Measurements from ENCODE around the gene FAM13C.
"Not testable (repeated sequence)": the region's sequence is repeated elsewhere in the genome, so short reads cannot be mapped to it uniquely, and the experiment has no call there.

Gene FAM13C

DNA sequence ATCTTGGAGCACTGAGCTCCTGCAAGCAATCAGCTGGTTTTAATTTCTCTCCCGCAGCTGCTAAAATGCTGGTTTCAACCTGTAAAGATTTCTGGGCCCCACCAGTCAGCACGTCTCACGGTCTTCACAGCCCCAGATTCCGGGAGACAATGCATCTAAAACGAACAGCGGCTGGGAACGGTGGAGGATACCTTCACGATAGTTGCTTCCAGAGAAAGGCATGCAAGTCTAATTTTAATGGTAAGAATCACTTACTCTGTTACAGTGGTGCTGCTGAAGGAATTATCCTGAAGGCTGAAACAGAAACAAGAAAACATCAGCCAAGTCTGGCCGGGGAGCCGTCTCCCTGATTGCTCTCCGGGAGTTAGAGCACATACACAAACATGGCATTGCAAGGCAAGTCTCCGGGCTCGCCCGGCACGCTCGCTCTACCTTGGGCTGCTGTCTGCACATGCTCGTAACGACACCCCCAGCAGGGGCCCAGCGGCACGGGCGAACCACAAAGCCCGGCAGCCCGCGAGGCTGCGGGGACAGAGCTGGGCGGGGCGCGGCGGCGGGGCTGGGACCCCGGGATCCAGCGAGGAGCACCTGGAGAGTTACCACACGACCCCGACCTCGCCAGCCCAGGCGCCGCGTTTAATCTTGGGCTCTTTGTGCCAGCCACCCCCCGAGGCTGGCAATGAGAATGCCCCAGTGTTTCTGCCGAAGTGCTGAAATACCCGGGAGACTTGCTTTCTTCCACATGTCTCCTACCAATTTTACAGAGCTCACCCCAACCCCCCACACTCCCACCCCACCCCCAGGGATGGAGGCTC, at the start of gene FAM13C:
Gene FAM13C (minus strand): TSS at position 406 of the 815 bp plus-strand sequence. CDS start 89 bp downstream, at position 317.
- DNase-seq, result peak; percentile 78

DNA sequence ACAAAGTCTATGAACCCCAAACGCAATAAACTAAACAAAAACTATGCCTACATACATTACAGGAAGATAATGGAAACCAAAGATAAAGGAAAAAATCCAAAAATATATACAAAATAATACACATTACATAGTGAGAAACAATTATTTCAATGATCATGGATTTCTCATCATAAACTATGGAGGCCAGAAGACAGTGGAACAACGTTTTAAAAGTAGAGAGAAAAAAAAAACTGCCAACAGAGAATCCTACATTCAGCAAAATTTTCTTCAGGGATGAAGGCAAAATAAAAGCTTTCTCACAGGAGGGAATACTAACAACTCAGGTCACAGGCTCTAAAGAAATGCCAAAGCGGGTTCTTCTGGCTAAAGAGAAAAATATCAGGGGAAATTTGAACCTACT, 42.9 kb upstream of the FAM13C start:
- no peak for DNase-seq

DNA sequence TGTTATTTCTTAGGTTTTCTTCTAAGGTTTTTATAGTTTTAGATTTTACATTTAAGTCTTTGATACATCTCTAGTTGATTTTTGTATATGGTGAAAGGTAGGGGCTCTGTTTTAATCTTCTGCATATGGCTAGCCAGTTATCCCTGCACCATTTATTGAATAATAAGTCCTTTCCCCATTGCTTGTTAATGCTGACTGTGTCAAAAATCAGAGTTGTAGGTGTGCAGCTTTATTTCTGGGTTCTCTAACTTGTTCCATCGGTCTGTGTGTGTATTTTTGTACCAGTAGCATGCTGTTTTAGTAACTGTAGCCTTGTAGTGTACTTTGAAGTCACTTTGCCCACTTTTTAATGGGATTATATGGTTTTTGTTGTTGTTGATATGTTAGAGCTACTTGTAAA, 37.9 kb upstream of the FAM13C start:
- no peak for DNase-seq

DNA sequence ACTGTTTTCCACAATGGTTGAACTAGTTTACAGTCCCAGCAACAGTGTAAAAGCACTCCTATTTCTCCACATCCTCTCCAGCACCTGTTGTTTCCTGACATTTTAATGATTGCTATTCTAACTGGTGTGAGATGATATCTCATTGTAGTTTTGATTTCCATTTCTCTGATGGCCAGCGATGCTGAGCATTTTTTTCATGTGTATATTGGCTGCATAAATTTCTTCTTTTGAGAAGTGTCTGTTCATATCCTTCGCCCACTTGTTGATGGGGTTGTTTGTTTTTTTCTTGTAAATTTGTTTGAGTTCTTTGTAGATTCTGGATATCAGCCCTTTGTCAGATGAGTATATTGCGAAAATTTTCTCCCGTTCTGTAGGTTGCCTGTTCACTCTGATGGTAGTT, 37.0 kb upstream of the FAM13C start:
- DNase-seq, result not testable (repeated sequence)

DNA sequence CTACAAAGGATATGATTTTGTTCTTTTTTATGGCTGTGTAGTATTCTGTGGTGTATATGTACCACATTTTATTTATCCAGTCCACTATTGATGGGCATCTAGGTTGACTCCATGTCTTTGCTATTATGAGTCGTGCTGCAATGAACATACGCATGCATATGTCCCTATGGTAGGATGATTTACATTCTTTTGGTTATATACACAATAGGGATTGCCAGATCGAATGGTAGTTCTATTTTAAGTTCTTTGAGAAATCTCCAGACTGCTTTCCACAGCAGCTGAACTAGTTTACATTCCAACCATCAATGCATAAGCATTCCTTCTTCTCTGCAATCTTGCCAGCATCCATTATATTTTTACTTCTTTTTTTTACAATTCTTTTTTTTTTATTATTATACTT, 35.6 kb upstream of the FAM13C start:
- DNase-seq, result no peak

DNA sequence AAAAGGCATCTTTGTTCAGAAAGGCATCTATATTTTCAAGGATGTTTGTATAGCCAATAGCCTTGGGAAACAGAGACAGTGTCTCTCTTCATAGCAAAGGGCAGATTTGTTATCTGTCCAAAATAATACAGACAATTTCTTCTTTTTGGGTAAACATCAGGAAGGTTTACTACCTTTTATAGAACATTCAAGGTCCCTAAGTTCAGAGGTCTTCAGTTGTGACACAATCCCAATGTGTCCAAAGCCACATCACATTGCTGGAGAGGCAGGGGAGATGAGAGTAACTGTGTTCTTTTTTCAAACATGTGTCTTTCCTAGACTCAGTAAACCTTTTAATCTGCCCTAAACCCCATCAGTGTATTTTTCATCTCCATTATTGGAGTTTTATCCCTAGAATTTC, 33.6 kb upstream of the FAM13C start:
- DNase-seq, result no peak

DNA sequence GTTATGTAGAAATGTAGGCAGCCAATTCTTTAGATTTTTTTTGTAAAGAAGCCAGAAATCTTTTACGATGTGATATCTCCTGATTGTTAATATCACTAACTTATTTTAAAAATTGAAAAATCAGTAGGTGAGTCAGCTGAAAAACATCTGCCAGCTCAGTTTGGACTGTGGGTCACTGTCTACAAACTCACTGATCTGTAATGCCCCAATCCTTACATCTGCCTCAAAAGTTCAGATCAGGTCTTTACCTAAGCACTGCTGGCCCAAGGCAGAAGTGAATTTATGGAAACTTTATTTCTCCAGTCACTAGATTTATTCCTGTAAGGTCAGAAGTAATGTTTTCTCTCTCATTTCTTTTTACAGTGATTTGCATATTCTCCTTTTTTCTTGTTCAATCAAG, 31.0 kb upstream of the FAM13C start:
- DNase-seq, result no peak

DNA sequence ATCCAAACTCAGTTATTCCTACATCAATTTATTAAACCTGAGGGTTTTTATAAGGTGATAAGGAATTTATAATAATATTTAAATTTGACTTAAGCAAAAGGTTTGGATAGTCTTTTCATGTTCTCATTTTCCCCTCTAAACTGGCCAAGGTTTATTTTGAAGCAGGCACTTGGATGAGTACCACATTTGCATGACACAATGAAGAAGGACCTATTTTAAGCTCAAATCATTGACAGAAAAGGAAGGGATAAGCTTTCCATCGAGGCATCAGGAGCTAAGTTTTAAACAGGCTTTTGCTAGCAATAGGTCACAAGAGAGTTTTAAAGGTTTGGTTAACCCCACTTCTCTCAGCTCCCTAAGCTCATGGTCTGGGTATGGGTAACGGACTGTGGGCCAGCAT, 28.7 kb upstream of the FAM13C start:
- no peak for DNase-seq

DNA sequence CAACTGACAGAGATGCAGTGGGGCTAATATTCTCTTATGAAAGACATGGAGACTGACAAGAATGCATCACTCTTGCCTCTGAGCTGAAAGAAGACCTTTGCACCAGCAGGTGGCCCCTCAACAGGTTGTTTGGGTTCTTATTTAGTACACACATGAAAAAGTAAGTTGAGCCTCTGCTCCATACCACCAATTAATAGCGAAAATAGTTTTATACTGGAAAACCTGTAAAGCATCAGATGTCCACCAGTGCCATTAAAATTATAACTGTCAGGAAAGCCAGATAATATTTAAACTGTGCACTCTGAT, 26.3 kb upstream of the FAM13C start:
- DNase-seq, result no peak

DNA sequence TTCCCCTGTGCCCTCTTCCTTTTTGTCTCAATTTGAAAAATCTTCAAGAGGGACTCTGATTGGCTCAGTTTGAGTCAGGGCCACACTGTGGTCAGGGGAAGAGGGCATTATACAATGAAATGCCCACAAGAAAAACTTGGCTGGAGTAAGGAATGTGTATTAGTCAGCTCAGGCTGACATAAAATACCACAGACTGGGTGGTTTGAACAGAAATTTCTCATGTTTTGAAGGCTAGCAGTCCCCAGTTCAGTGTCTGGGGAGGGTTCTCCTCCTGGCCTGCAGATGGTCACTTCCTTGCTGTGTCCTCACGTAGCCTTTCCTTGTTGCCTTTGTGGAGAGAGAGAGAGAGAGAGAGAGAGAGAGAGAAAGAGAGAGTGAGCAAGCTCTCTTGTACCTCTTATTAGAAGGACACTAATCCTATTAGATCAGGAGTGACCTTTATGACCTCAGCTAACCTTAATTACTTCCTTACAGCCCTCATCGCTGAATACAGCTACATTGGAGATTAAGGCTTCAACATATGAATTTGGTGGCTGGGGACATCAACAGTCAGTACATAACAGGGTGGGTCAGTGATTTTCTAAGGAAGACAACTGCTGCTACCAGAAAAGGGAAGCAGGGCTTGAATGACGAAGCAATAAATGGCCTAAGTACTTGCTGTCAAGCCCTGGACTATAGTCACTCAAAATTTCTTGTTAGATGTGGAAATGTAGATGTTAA, 25.8 kb upstream of the FAM13C start:
- no peak for DNase-seq

DNA sequence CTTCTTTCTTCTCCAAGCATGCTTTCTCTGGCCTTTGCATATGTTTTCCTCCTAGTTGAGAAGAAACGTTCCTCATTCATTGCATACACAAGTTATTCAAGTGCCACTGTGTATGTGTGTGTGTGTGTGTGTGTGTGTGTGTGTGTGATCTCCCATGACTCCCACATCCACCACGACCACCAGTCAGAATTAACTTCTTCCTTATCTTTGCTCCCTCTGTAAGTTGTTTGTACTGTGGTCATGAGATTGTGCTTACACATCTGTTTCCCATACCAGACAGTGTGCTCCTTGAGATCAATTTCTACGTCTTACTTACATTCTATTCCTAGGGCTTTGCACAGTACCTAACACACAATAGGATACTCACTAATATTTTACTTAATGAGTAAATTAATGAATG, 22.4 kb upstream of the FAM13C start:
- no peak for DNase-seq

DNA sequence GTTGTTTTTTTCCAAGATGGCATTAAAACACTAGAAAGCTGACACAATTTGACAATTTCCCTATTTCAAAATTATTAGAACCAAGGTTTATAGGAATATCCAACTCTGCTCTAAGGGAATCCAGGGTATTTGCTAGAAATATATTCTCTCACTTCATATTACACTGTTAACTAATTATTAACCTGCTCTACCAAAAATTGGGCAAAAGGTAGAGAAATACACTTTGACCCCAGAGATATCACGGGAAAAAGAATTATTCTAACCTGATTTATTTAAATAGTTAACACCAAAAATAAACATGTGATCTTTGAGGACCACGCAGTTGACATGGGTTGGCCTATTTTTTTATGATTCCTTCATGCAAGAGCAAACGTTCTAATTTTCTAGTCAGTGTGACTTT, 21.6 kb upstream of the FAM13C start:
- no peak for DNase-seq

DNA sequence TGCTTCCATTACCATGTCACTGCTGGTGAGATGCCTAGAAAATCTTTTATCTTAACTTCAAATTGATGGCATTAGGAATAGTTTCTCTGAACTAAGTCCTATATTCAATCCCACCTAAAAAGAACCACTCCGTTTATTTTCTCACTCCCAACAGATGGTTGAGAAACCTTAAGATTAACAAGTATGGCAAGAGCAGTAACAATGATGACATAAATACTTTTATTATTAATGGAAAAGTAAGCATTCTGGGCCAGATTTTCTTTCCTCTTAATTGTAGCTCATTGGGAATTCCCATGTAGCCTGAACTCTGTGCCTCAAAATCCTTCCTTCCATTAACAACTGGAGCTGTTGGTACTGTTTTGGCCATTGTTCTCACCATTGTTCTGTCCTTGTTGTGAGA, 21.1 kb upstream of the FAM13C start:
- DNase-seq, result no peak

DNA sequence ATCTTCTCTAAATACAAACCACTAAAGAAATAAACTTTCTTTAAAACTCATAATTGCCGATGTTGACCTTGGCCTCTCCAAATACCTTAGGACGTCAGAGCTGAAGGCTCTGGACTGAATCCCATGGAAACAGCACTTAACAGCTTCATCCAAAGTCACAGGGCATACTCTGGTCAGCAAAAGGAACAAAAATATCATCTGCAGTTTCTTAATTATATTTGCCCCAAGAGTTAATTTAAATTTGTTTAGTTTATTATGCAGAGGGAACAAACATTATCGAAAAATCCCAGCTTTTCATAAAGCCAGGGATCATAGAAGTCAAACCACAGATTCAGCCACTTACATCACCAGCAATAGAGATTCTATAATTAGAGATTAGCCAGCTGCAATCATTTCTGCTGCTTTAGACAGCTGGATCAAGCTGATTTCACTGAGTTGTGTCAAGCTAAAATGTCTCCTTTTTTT, 20.5 kb upstream of the FAM13C start:
- DNase-seq, result no peak

DNA sequence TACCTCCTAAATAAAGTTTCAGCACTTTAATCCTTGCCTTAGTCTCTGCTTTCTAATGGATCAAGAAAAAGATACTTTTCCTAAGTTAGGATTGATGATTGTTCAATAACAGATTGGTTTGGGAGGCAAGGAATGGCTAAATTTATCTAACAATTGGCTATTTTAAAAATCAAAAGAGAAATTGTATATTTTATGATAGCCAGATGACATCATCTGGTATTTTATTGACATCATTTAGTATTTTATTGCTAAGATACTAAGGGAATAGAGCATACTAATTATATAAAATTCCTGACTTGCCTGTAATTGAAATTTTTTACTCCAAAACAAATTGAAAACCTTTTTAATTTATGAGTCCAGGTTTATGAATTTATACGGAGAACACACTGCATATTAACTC, 19.3 kb upstream of the FAM13C start:
- DNase-seq, result no peak

DNA sequence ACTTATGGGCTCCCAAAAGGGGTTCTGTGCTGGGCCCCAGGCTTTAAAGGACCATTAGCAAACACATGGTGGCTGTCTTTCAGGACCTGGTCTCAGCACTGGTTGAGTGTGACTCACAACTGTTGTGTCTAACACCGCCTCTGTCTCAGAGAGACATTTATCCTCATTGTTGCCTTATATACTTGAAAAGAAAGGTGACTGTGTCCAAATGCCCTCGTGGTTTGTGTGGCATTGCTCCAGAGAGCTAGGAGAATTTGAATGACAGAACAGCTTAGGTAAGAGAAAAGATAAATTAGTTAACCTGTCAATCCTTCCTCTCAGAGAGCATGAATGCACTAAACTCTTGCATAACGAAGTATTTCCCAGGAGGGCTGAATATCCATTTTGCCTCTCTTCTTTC, 14.5 kb upstream of the FAM13C start:
- DNase-seq, result no peak

DNA sequence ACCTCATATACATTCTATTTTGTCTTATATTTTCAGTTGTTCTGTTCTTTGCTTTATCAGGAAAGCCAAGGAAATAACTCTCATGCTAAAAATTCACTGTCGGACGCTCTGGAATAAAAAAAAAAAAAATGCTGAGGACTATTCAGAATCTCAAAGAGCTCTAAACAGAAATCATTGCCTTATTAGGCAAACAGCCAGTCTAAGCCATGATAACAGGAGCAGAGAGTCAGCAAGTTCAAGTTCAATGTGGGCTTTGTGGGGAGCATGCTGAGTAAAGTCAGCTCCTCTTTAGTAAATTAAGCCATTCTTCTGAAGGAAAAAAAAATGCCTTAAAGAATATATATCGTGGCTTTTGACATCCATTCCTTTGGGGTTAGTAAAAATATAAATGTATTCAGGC, 13.6 kb upstream of the FAM13C start:
- no peak for DNase-seq

DNA sequence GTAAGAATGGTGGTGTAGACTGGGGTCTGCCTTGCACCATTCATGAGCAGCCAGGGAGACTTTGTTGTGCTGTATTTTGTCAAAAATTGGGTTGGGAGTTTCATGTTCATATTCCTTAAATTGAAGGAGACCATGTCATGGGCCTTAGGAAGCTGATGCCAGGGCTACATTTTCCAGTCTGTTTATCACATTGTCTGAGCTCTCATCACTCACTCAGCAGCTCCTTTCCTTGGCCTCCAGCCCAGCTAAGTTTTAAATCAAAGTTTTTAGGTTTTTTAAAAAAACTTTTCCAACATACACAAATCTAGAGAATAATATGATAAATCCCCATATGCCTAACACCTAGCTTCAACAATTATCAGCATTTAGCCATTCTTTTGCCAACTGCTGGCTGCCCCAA, 12.6 kb upstream of the FAM13C start:
- no peak for DNase-seq

DNA sequence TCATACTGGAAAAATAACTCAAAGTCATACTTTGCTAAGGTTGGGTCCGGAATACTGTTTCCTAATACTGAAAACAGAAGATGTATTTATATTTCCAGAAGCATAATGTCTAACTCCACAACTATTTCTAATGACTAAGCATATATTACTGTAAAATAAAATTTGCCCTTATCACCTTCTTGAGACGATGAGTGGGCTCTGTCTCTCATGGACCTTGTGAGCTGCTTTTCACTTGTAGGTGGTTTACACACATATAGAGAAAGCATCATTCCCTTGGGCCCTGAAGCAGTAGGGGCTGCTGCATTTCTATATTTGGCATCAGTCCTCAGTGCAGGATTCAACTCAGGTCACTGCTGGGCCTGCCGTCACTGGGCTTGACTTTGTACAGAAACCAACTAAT, 10.7 kb upstream of the FAM13C start:
- no peak for DNase-seq

DNA sequence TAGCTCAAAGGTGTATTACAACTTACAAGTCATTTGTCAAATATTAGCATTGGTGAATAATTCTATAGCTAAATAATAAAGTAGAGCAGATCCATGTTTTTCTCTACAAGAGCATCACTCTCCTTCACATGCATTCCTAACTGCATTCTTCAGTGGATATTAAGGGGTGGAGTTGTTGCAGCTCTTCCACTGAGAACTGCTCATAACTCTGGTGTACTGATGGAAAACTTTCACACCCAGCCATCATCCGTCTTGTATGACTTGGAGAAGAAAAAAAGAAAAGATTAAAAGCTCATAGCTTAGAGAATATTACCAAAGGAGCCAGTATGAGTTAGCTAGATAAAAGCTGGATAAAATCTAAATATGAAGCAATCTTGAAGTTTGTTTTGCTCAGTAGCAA, 10.2 kb upstream of the FAM13C start:
- DNase-seq, result no peak

DNA sequence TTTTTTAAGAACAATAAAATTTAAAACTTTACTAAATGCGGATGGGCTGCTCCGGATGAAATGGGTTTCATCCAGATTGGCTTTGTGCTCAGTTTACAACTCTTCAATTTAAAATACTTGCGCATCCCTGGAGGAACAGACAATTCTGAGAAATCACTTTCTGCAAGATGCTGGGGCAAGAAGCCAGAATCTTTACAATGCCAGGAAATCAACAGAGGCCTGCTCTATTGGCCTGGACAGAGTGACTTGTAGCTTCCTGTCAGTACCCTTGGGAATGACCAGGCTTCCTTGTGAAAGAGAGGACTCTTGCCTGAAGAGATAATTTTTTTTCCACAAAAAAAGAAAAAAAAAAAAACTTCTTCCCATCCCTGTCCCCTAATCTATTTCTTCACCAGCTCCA, 3.9 kb upstream of the FAM13C start:
- DNase-seq, result no peak

DNA sequence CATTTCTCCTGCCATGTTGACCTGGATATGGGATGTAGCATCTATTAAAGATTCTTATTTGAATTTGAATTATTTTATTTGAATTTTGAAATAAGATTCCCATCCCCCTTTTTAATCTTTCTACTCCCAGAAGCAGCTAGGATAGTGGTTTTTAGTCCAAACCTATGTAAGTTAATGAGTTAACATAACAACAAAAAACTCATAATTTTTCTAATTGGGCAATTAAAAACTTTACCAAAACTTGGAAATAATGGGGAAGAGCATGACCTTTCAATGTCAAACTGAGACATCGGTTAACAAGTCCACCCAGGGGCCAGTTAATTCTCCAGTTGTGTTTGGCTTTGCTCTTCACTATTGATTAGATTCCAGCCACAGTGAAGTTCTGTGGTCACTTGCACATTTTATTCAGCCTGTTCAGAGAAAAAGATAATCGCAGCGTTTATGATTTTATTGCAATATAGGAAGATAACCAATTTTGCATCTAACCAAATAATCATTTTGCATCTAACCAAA, 1.2 kb upstream of the FAM13C start:
- DNase-seq, result no peak

DNA sequence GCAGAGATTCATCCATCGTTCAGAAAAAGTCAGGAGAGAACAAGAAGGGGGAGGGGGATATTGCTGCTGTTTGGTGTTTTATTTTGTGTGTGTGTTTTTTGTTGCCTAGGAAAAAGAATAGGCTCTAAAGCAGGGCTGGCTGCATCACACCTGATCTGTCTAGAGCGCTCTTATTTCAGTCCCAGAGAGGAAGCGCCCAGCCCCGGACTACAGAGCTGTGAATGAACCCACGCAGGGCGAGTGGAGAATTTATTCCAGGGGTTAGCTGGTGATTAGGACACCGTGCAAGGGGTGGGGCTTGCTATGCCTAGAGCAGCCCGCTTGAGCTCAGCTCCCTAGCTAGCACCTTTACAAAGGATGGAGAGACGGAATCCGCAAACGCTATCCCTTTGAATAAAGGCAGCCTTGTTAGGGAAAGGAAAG, 621 bp upstream of the FAM13C start:
- DNase-seq, result peak; percentile 57

DNA sequence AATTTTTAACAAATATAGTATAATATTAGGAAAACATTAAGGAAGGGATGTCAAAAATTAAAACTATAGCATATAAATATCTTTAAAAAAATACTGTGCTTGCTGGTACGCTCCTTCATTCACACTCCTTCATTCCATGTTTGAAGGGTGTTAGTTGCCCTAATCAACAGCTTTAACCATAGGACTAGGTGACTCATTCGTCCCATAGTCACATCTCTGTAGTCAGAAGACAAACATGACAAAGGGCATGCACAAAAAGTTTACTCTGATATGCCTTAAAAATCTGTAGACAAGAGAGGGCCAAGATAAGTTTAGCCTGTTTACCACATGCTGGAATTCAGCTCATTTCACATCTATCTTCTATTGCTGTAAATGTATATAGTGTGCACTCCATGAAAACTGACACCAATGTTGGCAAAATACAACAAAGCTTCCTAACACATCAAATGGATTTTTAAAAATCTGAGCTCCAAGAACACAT, 646 bp downstream of the FAM13C start:
- DNase-seq, result peak; percentile 24
